Neural crest cell (in vitro differentiated cells): ENCODE measurements around the gene TTF1. TPM values are rescaled to one million over a fixed set of nuclear protein-coding genes. Genes with fewer than 3 reads are reported as not detected.

Experiments used
- DNase-seq: peaks from one replicate; pipeline ENCODE4 v3.0.0; 2021; ENCODE audit warnings: low read depth, mixed read lengths, low spot score
- H3K27ac Mint-ChIP-seq: one replicate; pipeline ENCODE4 v1.8.0; 2021; ENCODE audit warnings: mild to moderate bottlenecking, mixed read lengths; ENCODE audit not compliant: unreplicated experiment
- H3K27me3 Mint-ChIP-seq: 2 replicates; pipeline ENCODE4 v1.8.0; 2021; ENCODE audit warnings: low read depth, mild to moderate bottlenecking, mixed read lengths
- H3K36me3 Mint-ChIP-seq: 2 replicates; pipeline ENCODE4 v1.8.0; 2021; ENCODE audit warnings: low read depth, mild to moderate bottlenecking, mixed read lengths
- H3K4me1 Mint-ChIP-seq: 2 replicates; pipeline ENCODE4 v1.8.0; 2021; ENCODE audit warnings: mixed read lengths
- H3K4me3 Mint-ChIP-seq: one replicate; pipeline ENCODE4 v1.8.0; 2021; ENCODE audit warnings: mild to moderate bottlenecking, mixed read lengths
- H3K9me3 Mint-ChIP-seq: 2 replicates; pipeline ENCODE4 v1.8.0; 2021; ENCODE audit warnings: mixed read lengths
- long read RNA-seq: library from polyadenylated mRNA; unstranded; transcript quantifications from one replicate; pipeline ENCODE4 v2.0.0, GENCODE V29; 2020
- total RNA-seq: library from RNA; stranded (reverse); gene quantifications from 2 replicates; pipeline ENCODE4 v1.2.1, GENCODE V29; 2021
- TF ChIP-seq, protein P1 (sequence below): fragments of 200-600 bp; sonication (generic); conservative IDR thresholded peaks from 2 replicates; pipeline ENCODE4 v1.5.0; 2021; ENCODE audit warnings: antibody characterized with exemption, mild to moderate bottlenecking

The TTF1 gene, protein sequence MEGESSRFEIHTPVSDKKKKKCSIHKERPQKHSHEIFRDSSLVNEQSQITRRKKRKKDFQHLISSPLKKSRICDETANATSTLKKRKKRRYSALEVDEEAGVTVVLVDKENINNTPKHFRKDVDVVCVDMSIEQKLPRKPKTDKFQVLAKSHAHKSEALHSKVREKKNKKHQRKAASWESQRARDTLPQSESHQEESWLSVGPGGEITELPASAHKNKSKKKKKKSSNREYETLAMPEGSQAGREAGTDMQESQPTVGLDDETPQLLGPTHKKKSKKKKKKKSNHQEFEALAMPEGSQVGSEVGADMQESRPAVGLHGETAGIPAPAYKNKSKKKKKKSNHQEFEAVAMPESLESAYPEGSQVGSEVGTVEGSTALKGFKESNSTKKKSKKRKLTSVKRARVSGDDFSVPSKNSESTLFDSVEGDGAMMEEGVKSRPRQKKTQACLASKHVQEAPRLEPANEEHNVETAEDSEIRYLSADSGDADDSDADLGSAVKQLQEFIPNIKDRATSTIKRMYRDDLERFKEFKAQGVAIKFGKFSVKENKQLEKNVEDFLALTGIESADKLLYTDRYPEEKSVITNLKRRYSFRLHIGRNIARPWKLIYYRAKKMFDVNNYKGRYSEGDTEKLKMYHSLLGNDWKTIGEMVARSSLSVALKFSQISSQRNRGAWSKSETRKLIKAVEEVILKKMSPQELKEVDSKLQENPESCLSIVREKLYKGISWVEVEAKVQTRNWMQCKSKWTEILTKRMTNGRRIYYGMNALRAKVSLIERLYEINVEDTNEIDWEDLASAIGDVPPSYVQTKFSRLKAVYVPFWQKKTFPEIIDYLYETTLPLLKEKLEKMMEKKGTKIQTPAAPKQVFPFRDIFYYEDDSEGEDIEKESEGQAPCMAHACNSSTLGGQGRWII
- 21.9 and 23.5 TPM in 2 replicates for total RNA-seq
- long read RNA-seq, transcript TTF1-203 (10 exons, 1,780 nt), result major isoform, 5 of 14 reads
- long read RNA-seq, partial matches to known transcripts, result 4 of 14 reads
- long read RNA-seq, other reads (novel, unspliced or antisense), result 5 of 14 reads

DNA sequence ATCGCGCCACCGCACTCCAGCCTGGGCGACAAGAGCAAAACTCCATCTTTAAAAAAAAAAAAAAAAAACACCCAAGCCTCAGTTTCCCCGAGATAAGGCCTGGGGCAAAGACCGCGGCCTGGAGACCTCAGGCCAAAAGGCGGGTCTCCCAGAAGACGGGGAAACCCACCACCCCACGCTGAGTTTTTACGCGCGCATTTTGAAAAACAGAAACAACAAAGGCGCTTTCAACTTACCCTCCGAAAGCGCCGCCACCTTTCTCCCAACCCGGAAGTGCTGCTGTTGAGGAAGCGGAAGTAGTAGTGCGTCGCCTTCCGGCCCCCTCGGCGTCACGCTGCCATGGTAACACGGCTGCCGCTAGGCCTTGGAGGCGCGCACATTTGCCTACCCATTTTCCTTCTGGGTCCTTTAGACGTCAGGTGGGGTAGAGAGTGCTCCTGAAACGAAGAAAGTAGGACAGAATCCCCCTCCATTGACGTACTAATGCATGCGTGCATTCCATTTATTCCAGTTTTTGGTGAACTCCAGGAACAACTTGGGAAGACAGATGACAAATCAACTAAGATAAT is at the start of gene TTF1:
TTF1 (minus strand) TSS at position 287 of the 569 bp plus-strand sequence. CDS start 4,019 bp downstream, outside the sequence.
- Mint-ChIP-seq H3K27me3 (peaks cover 28% of the 10 kb centered on the region), H3K27ac (peak within 1 kb of the TSS; percentile 95), H3K9me3 (no peaks in the 10 kb centered on the region), H3K36me3 (peaks cover 9% of the 10 kb centered on the region), H3K4me3 (peak within 1 kb of the TSS; percentile 93), H3K4me1 (peaks cover 39% of the 10 kb centered on the region)
- TF ChIP-seq, protein P1, sequence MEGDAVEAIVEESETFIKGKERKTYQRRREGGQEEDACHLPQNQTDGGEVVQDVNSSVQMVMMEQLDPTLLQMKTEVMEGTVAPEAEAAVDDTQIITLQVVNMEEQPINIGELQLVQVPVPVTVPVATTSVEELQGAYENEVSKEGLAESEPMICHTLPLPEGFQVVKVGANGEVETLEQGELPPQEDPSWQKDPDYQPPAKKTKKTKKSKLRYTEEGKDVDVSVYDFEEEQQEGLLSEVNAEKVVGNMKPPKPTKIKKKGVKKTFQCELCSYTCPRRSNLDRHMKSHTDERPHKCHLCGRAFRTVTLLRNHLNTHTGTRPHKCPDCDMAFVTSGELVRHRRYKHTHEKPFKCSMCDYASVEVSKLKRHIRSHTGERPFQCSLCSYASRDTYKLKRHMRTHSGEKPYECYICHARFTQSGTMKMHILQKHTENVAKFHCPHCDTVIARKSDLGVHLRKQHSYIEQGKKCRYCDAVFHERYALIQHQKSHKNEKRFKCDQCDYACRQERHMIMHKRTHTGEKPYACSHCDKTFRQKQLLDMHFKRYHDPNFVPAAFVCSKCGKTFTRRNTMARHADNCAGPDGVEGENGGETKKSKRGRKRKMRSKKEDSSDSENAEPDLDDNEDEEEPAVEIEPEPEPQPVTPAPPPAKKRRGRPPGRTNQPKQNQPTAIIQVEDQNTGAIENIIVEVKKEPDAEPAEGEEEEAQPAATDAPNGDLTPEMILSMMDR, result no peak
- DNase-seq, result peak; percentile 80

DNA sequence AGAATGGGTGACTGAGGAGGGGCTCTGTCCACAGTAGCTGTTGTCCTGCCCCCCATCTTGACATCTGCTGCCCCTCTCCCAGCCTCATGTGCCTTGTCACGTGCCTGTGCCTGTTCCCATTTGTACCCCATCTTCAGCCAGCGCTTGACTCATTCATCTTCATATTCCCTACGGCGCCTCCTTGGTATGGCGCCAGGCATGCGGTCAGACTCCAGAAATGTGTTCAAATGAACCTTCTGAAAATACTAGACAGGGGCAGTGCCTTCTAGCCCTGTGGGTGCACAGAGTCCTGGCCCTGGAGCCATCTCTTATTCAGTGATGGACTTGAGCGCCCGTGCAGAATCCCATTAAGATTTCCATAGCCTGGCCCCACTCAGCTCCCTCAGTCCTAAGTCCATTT is 49.6 kb upstream of the TTF1 start:
- Mint-ChIP-seq H3K9me3 (no peaks in the 10 kb centered on the region), H3K36me3 (no peaks in the 10 kb centered on the region), H3K4me1 (peaks cover 10% of the 10 kb centered on the region), H3K27me3 (peaks cover 2% of the 10 kb centered on the region), H3K4me3 (no peak overlapping the region), H3K27ac (no peak overlapping the region)
- no peak for DNase-seq
- TF ChIP-seq, protein P1, result no peak

DNA sequence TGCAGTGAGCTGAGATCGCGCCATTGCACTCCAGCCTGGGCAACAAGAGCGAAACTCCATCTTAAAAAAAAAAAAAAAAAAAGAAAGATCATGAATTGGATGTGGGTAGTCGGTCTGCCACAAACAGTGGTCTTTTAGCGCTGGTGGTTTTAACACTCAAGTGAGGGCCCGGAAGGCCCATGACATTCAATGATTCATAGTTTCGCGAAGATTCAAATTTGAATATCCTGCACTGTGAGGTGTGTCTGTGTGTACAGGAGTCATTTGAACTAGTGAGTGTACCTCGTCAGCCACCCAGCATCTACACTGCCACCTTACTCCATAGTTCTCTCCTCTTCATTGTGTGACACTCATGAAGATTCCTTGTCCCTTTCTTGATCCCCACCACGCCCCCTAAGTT is 44.6 kb upstream of the TTF1 start:
- peaks cover 3% of the 10 kb centered on the region for H3K4me1 Mint-ChIP-seq
- H3K27me3 Mint-ChIP-seq, result peaks cover 14% of the 10 kb centered on the region
- TF ChIP-seq, protein P1, result no peak
- no peak for DNase-seq
- H3K27ac Mint-ChIP-seq, result peak overlapping the region; percentile 50
- no peaks in the 10 kb centered on the region for H3K36me3 Mint-ChIP-seq
- H3K9me3 Mint-ChIP-seq, result no peaks in the 10 kb centered on the region
- no peak overlapping the region for H3K4me3 Mint-ChIP-seq

DNA sequence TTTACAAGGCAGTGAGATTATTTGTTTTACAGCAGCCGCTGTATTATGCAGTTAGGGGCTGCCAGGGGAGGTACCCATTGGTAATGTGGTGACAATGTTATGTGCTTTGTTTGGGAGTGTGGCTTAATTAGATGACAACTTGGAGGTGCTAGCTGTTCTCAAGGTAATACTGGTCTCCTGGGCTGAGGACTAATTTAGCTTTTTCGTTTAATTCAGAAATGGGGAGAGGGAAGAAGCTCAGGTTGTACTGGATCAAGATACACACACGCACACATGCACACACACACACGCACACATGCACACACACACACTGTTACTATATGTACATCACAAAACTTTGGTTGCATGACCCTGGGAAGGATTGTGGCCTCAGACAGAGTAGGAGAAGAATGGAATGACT is 41.3 kb upstream of the TTF1 start:
- H3K27ac Mint-ChIP-seq, result no peak overlapping the region
- peaks cover 3% of the 10 kb centered on the region for H3K4me1 Mint-ChIP-seq
- H3K4me3 Mint-ChIP-seq, result no peak overlapping the region
- TF ChIP-seq, protein P1, result no peak
- H3K36me3 Mint-ChIP-seq, result no peaks in the 10 kb centered on the region
- H3K9me3 Mint-ChIP-seq, result no peaks in the 10 kb centered on the region
- H3K27me3 Mint-ChIP-seq, result peaks cover 14% of the 10 kb centered on the region
- no peak for DNase-seq

DNA sequence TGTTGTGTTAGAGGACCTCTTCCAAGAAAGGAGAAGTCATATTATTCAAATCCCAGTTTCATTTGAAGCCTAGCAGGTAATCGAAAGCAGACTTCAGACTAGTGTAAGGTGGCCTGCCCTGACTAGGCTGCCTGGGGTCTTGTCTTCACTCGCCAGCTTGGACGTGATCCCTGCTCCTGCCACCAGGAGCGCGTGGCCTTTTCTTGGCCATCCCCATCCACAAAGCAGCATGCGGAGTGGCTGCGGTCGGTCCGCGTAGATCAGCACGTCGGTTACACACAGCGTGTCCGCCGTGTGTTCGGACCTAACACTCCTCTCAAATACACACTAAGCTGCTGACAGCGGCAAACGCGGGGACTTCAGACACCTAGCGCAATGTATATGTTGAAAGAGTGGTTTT is 40.7 kb upstream of the TTF1 start:
- Mint-ChIP-seq H3K4me1 (peaks cover 3% of the 10 kb centered on the region), H3K27me3 (peaks cover 11% of the 10 kb centered on the region), H3K27ac (no peak overlapping the region), H3K4me3 (no peak overlapping the region), H3K36me3 (no peaks in the 10 kb centered on the region), H3K9me3 (no peaks in the 10 kb centered on the region)
- TF ChIP-seq, protein P1, result peak; percentile 56
- peak; percentile 46 for DNase-seq
